Activated T-helper 1 cell treated with anti-CD3 and anti-CD28 coated beads, Interleukin-2, amount 50 U/mL, for 16 hours (primary cell): ENCODE measurements around the gene GRID1.

Source experiments
- DNase-seq, 2 donors: peaks; one replicate each; pipeline ENCODE4 v3.0.0-alpha.2; 2020; ENCODE audit warnings: low read depth in 1 of 2, low spot score in 1 of 2

Gene GRID1

GRCh38 chr10:86020134-86020533 is 346.5 kb downstream of the GRID1 start:
- DNase-seq: no peak

GRCh38 chr10:86019141-86019540 is 347.5 kb downstream of the GRID1 start:
- no peak for DNase-seq

- no peak for DNase-seq
Measured at GRCh38 chr10:86018735-86019058, 347.9 kb downstream of the GRID1 start.

- no peak for DNase-seq
Measured at GRCh38 chr10:86017841-86018734, 348.5 kb downstream of the GRID1 start.

GRCh38 chr10:86013568-86013967 is 353.0 kb downstream of the GRID1 start:
- no peak for DNase-seq

- DNase-seq: no peak
Measured at GRCh38 chr10:86007171-86007570, 359.4 kb downstream of the GRID1 start.

- DNase-seq: no peak
Measured at GRCh38 chr10:86004337-86004736, 362.3 kb downstream of the GRID1 start.

GRCh38 chr10:86003201-86003621 is 363.4 kb downstream of the GRID1 start:
- no peak for DNase-seq

- DNase-seq: no peak
Measured at GRCh38 chr10:86001521-86001920, 365.1 kb downstream of the GRID1 start.

GRCh38 chr10:85997544-85997943 is 369.1 kb downstream of the GRID1 start:
- no peak for DNase-seq

- no peak for DNase-seq
Measured at GRCh38 chr10:85995791-85996190, 370.8 kb downstream of the GRID1 start.

GRCh38 chr10:85993840-85994507 is 372.6 kb downstream of the GRID1 start:
- no peak for DNase-seq

- DNase-seq: no peak
Measured at GRCh38 chr10:85993140-85993539, 373.5 kb downstream of the GRID1 start.

GRCh38 chr10:85992324-85992723 is 374.3 kb downstream of the GRID1 start:
- no peak for DNase-seq

- DNase-seq: no peak
Measured at GRCh38 chr10:85986777-85987176, 379.8 kb downstream of the GRID1 start.

GRCh38 chr10:85983051-85983450 is 383.5 kb downstream of the GRID1 start:
- DNase-seq: no peak

GRCh38 chr10:85979598-85979997 is 387.0 kb downstream of the GRID1 start:
- no peak for DNase-seq

- DNase-seq: no peak
Measured at GRCh38 chr10:85978566-85979358, 387.8 kb downstream of the GRID1 start.

GRCh38 chr10:85977642-85978041 is 389.0 kb downstream of the GRID1 start:
- no peak for DNase-seq

GRCh38 chr10:85976267-85976793 is 390.3 kb downstream of the GRID1 start:
- no peak for DNase-seq

GRCh38 chr10:85971494-85971893 is 395.1 kb downstream of the GRID1 start:
- DNase-seq: no peak

- no peak for DNase-seq
Measured at GRCh38 chr10:85967594-85967993, 399.0 kb downstream of the GRID1 start.
